HEK293 (cell line): ENCODE measurements around the gene CIRBP.

ENCODE experiments used
- EGR2 ChIP-seq: fragments of 450-650 bp; formaldehyde crosslinking; IDR thresholded peaks from 2 replicates; pipeline ENCODE4 v1.5.1; 2016; ENCODE audit warnings: low read depth, missing biosample characterization, missing genetic modification characterization
- RBAK ChIP-seq: fragments of 450-650 bp; formaldehyde crosslinking; IDR thresholded peaks from 2 replicates; pipeline ENCODE4 v1.5.1; 2016; ENCODE audit warnings: missing biosample characterization, missing genetic modification characterization
- SP2 ChIP-seq: fragments of 450-650 bp; formaldehyde crosslinking; IDR thresholded peaks from 2 replicates; pipeline ENCODE4 v1.5.1; 2016; ENCODE audit warnings: missing biosample characterization, missing genetic modification characterization
- ZBTB7A ChIP-seq: fragments of 450-650 bp; formaldehyde crosslinking; IDR thresholded peaks from 2 replicates; pipeline ENCODE4 v1.5.1; 2016; ENCODE audit warnings: low read depth, missing biosample characterization, missing genetic modification characterization
- ZIC2 ChIP-seq: fragments of 450-650 bp; formaldehyde crosslinking; IDR thresholded peaks from 2 replicates; pipeline ENCODE4 v1.5.1; 2016; ENCODE audit warnings: missing biosample characterization, missing genetic modification characterization
- ZNF121 ChIP-seq: fragments of 450-650 bp; formaldehyde crosslinking; IDR thresholded peaks from 2 replicates; pipeline ENCODE4 v1.5.1; 2016; ENCODE audit warnings: missing biosample characterization, missing genetic modification characterization
- ZNF132 ChIP-seq: fragments of 450-650 bp; formaldehyde crosslinking; IDR thresholded peaks from 2 replicates; pipeline ENCODE4 v1.5.1; 2017; ENCODE audit warnings: missing biosample characterization, missing genetic modification characterization, borderline replicate concordance
- ZNF248 ChIP-seq: fragments of 450-650 bp; formaldehyde crosslinking; IDR thresholded peaks from 2 replicates; pipeline ENCODE4 v1.5.1; 2017; ENCODE audit warnings: missing biosample characterization, missing genetic modification characterization
- ZNF354C ChIP-seq: fragments of 450-650 bp; formaldehyde crosslinking; IDR thresholded peaks from 2 replicates; pipeline ENCODE4 v1.5.1; 2016; ENCODE audit warnings: missing biosample characterization, missing genetic modification characterization, low read depth, borderline replicate concordance
- ZNF514 ChIP-seq: fragments of 450-650 bp; formaldehyde crosslinking; IDR thresholded peaks from 2 replicates; pipeline ENCODE4 v1.5.1; 2016; ENCODE audit warnings: missing biosample characterization, missing genetic modification characterization
- ZNF747 ChIP-seq: fragments of 450-650 bp; formaldehyde crosslinking; IDR thresholded peaks from 2 replicates; pipeline ENCODE4 v1.5.1; 2016; ENCODE audit warnings: missing biosample characterization, missing genetic modification characterization
- ZNF792 ChIP-seq: fragments of 450-650 bp; formaldehyde crosslinking; IDR thresholded peaks from 2 replicates; pipeline ENCODE4 v1.5.1; 2016; ENCODE audit warnings: missing biosample characterization, missing genetic modification characterization
- ZNF843 ChIP-seq: fragments of 450-650 bp; formaldehyde crosslinking; IDR thresholded peaks from 2 replicates; pipeline ENCODE4 v1.5.1; 2016; ENCODE audit warnings: missing biosample characterization, missing genetic modification characterization
- TF ChIP-seq, protein P1 (sequence below): fragments of 450-650 bp; formaldehyde crosslinking; IDR thresholded peaks from 2 replicates; pipeline ENCODE4 v1.5.1; 2016; ENCODE audit warnings: missing biosample characterization, missing genetic modification characterization
- TF ChIP-seq, protein P2 (sequence below): fragments of 450-650 bp; formaldehyde crosslinking; IDR thresholded peaks from 2 replicates; pipeline ENCODE4 v1.5.1; 2016; ENCODE audit warnings: missing biosample characterization, missing genetic modification characterization
- TF ChIP-seq, protein P3 (sequence below): fragments of 450-650 bp; formaldehyde crosslinking; IDR thresholded peaks from 2 replicates; pipeline ENCODE4 v1.5.1; 2016; ENCODE audit warnings: missing biosample characterization, missing genetic modification characterization
- TF ChIP-seq, protein P4 (sequence below): fragments of 450-650 bp; formaldehyde crosslinking; IDR thresholded peaks from 2 replicates; pipeline ENCODE4 v1.5.1; 2016; ENCODE audit warnings: missing biosample characterization, missing genetic modification characterization, borderline replicate concordance
- TF ChIP-seq, protein P5 (sequence below): fragments of 450-650 bp; formaldehyde crosslinking; IDR thresholded peaks from 2 replicates; pipeline ENCODE4 v1.5.1; 2016; ENCODE audit warnings: missing biosample characterization, missing genetic modification characterization
- TF ChIP-seq, protein P6 (sequence below): fragments of 450-650 bp; formaldehyde crosslinking; conservative IDR thresholded peaks from 2 replicates; pipeline ENCODE4 v1.5.1; 2016; ENCODE audit warnings: low read depth, missing biosample characterization, missing genetic modification characterization
- TF ChIP-seq, protein P7 (sequence below): fragments of 450-650 bp; formaldehyde crosslinking; conservative IDR thresholded peaks from 2 replicates; pipeline ENCODE4 v1.5.1; 2016; ENCODE audit warnings: low read depth, missing biosample characterization, missing genetic modification characterization

CIRBP gene

DNA sequence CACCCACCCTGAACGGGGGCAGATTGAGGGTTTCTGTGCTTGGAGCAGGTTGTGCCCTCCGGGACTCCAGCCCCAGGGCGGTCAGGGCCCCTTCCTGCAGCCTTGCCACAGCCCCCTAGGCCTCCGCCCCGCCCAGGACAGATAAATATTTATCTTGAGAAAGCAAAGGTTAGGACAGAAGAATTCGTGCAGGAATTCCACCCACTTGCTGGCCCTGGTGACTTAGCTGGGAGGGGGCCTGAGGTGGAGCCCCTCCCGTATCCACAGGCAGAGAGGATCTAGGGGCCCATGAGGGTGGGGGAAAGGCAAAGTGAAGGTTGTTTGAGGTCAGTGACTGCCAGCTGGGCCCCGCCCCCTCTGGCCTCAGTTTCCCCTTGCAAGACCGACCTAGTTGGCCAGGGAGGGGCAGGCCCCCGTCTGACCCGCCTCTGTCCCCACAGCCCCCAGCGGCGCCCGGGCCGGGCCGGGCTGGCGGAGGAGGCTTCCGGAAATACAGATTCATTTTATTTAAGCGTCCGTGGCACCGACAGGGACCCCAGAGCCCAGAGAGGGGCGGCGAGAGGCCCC, 15.5 kb upstream of the CIRBP start (continued):
- TF ChIP-seq, protein P1, sequence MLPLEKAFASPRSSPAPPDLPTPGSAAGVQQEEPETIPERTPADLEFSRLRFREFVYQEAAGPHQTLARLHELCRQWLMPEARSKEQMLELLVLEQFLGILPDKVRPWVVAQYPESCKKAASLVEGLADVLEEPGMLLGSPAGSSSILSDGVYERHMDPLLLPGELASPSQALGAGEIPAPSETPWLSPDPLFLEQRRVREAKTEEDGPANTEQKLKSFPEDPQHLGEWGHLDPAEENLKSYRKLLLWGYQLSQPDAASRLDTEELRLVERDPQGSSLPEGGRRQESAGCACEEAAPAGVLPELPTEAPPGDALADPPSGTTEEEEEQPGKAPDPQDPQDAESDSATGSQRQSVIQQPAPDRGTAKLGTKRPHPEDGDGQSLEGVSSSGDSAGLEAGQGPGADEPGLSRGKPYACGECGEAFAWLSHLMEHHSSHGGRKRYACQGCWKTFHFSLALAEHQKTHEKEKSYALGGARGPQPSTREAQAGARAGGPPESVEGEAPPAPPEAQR = no peak
- no peak for TF ChIP-seq ZNF248 (tag by site-specific recombination)
- TF ChIP-seq ZNF121 (tag by site-specific recombination) = no peak
- TF ChIP-seq, protein P2, sequence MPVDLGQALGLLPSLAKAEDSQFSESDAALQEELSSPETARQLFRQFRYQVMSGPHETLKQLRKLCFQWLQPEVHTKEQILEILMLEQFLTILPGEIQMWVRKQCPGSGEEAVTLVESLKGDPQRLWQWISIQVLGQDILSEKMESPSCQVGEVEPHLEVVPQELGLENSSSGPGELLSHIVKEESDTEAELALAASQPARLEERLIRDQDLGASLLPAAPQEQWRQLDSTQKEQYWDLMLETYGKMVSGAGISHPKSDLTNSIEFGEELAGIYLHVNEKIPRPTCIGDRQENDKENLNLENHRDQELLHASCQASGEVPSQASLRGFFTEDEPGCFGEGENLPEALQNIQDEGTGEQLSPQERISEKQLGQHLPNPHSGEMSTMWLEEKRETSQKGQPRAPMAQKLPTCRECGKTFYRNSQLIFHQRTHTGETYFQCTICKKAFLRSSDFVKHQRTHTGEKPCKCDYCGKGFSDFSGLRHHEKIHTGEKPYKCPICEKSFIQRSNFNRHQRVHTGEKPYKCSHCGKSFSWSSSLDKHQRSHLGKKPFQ (tag by site-specific recombination) = no peak
- TF ChIP-seq, protein P3, sequence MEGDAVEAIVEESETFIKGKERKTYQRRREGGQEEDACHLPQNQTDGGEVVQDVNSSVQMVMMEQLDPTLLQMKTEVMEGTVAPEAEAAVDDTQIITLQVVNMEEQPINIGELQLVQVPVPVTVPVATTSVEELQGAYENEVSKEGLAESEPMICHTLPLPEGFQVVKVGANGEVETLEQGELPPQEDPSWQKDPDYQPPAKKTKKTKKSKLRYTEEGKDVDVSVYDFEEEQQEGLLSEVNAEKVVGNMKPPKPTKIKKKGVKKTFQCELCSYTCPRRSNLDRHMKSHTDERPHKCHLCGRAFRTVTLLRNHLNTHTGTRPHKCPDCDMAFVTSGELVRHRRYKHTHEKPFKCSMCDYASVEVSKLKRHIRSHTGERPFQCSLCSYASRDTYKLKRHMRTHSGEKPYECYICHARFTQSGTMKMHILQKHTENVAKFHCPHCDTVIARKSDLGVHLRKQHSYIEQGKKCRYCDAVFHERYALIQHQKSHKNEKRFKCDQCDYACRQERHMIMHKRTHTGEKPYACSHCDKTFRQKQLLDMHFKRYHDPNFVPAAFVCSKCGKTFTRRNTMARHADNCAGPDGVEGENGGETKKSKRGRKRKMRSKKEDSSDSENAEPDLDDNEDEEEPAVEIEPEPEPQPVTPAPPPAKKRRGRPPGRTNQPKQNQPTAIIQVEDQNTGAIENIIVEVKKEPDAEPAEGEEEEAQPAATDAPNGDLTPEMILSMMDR = no peak
- TF ChIP-seq ZBTB7A (tag by site-specific recombination) = 0 out of 2 replicates have a peak, but pooled peaks have one; percentile 32
- TF ChIP-seq SP2 (tag by site-specific recombination) = 0 out of 2 replicates have a peak, but pooled peaks have one; percentile 1
- TF ChIP-seq EGR2 (tag by site-specific recombination) = peak; percentile 35; the same call in 1 of the 2 replicates
- TF ChIP-seq, protein P4, sequence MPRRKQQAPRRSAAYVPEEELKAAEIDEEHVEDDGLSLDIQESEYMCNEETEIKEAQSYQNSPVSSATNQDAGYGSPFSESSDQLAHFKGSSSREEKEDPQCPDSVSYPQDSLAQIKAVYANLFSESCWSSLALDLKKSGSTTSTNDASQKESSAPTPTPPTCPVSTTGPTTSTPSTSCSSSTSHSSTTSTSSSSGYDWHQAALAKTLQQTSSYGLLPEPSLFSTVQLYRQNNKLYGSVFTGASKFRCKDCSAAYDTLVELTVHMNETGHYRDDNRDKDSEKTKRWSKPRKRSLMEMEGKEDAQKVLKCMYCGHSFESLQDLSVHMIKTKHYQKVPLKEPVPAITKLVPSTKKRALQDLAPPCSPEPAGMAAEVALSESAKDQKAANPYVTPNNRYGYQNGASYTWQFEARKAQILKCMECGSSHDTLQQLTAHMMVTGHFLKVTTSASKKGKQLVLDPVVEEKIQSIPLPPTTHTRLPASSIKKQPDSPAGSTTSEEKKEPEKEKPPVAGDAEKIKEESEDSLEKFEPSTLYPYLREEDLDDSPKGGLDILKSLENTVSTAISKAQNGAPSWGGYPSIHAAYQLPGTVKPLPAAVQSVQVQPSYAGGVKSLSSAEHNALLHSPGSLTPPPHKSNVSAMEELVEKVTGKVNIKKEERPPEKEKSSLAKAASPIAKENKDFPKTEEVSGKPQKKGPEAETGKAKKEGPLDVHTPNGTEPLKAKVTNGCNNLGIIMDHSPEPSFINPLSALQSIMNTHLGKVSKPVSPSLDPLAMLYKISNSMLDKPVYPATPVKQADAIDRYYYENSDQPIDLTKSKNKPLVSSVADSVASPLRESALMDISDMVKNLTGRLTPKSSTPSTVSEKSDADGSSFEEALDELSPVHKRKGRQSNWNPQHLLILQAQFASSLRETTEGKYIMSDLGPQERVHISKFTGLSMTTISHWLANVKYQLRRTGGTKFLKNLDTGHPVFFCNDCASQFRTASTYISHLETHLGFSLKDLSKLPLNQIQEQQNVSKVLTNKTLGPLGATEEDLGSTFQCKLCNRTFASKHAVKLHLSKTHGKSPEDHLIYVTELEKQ (tag by site-specific recombination) = 0 out of 2 replicates have a peak, but pooled peaks have one; percentile 4
- TF ChIP-seq RBAK (tag by site-specific recombination) = no peak
- TF ChIP-seq ZNF792 (tag by site-specific recombination) = no peak
- no peak for TF ChIP-seq ZNF514 (tag by site-specific recombination)
- TF ChIP-seq ZIC2 (tag by site-specific recombination) = no peak
- TF ChIP-seq ZNF132 (tag by site-specific recombination) = no peak
- TF ChIP-seq ZNF843 (tag by site-specific recombination) = no peak
- TF ChIP-seq ZNF747 = no peak
- TF ChIP-seq, protein P5, sequence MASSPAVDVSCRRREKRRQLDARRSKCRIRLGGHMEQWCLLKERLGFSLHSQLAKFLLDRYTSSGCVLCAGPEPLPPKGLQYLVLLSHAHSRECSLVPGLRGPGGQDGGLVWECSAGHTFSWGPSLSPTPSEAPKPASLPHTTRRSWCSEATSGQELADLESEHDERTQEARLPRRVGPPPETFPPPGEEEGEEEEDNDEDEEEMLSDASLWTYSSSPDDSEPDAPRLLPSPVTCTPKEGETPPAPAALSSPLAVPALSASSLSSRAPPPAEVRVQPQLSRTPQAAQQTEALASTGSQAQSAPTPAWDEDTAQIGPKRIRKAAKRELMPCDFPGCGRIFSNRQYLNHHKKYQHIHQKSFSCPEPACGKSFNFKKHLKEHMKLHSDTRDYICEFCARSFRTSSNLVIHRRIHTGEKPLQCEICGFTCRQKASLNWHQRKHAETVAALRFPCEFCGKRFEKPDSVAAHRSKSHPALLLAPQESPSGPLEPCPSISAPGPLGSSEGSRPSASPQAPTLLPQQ (tag by site-specific recombination) = no peak
- TF ChIP-seq ZNF354C (tag by site-specific recombination) = no peak
- TF ChIP-seq, protein P6, sequence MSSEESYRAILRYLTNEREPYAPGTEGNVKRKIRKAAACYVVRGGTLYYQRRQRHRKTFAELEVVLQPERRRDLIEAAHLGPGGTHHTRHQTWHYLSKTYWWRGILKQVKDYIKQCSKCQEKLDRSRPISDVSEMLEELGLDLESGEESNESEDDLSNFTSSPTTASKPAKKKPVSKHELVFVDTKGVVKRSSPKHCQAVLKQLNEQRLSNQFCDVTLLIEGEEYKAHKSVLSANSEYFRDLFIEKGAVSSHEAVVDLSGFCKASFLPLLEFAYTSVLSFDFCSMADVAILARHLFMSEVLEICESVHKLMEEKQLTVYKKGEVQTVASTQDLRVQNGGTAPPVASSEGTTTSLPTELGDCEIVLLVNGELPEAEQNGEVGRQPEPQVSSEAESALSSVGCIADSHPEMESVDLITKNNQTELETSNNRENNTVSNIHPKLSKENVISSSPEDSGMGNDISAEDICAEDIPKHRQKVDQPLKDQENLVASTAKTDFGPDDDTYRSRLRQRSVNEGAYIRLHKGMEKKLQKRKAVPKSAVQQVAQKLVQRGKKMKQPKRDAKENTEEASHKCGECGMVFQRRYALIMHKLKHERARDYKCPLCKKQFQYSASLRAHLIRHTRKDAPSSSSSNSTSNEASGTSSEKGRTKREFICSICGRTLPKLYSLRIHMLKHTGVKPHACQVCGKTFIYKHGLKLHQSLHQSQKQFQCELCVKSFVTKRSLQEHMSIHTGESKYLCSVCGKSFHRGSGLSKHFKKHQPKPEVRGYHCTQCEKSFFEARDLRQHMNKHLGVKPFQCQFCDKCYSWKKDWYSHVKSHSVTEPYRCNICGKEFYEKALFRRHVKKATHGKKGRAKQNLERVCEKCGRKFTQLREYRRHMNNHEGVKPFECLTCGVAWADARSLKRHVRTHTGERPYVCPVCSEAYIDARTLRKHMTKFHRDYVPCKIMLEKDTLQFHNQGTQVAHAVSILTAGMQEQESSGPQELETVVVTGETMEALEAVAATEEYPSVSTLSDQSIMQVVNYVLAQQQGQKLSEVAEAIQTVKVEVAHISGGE (tag by site-specific recombination) = no peak
- TF ChIP-seq, protein P7, sequence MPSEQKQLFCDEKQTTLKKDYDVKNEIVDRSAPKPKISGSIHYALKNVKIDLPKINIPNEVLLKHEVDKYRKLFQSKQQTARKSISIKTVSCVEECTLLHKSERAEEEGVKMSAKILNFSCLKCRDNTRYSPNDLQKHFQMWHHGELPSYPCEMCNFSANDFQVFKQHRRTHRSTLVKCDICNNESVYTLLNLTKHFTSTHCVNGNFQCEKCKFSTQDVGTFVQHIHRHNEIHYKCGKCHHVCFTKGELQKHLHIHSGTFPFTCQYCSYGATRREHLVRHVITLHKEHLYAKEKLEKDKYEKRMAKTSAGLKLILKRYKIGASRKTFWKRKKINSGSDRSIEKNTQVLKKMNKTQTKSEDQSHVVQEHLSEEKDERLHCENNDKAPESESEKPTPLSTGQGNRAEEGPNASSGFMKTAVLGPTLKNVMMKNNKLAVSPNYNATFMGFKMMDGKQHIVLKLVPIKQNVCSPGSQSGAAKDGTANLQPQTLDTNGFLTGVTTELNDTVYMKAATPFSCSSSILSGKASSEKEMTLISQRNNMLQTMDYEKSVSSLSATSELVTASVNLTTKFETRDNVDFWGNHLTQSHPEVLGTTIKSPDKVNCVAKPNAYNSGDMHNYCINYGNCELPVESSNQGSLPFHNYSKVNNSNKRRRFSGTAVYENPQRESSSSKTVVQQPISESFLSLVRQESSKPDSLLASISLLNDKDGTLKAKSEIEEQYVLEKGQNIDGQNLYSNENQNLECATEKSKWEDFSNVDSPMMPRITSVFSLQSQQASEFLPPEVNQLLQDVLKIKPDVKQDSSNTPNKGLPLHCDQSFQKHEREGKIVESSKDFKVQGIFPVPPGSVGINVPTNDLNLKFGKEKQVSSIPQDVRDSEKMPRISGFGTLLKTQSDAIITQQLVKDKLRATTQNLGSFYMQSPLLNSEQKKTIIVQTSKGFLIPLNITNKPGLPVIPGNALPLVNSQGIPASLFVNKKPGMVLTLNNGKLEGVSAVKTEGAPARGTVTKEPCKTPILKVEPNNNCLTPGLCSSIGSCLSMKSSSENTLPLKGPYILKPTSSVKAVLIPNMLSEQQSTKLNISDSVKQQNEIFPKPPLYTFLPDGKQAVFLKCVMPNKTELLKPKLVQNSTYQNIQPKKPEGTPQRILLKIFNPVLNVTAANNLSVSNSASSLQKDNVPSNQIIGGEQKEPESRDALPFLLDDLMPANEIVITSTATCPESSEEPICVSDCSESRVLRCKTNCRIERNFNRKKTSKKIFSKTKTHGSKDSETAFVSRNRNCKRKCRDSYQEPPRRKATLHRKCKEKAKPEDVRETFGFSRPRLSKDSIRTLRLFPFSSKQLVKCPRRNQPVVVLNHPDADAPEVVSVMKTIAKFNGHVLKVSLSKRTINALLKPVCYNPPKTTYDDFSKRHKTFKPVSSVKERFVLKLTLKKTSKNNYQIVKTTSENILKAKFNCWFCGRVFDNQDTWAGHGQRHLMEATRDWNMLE (tag by site-specific recombination) = no peak
